CD1c-positive myeloid dendritic cell (primary cell): ENCODE measurements around the gene PLEKHG3.
"Not testable (repeated sequence)": the region's sequence is repeated elsewhere in the genome, so short reads cannot be mapped to it uniquely, and the experiment has no call there.

ENCODE experiments used
- DNase-seq: peaks from one replicate; pipeline ENCODE4 v3.0.0-alpha.2; 2016; ENCODE audit errors: extremely low spot score

PLEKHG3 gene

DNA sequence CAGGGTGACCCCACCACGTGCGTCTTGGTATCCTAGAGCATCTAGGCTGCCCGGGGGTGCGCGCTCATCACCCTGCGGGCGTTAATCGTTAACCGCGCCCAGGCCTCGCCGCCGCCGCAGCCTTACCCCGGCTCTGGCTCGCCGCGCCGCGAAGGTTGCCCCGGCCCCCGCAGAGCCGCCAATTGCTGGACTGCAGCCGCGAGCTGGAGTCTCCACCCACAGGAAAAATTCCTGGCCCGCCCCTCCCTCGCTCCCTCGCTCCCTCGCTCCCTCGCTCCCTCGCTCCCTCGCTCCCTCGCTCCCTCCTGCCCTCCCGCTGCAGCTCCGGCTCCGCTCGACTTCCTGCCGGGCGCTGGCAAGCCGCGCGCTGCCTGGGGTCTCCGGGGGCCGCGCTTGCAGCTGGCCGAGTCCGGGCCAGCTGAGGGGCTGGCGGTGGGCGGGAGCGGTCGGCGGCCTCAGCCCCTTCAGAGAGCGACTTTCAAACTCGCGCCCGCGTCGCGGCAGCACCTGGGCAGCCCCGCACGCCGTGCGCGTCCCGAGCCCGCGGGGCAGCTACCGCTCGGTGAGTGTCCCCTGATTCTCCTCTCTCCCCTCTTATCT lies at the start of gene PLEKHG3:
TSS of gene PLEKHG3 (plus strand) at position 282 of the 600 bp plus-strand sequence. CDS start 23,208 bp downstream, outside the sequence.
- DNase-seq: peak; percentile 21

GRCh38 chr14:64654901-64655300 lies 49.3 kb upstream of the PLEKHG3 start:
- peak; percentile 80 for DNase-seq

DNA sequence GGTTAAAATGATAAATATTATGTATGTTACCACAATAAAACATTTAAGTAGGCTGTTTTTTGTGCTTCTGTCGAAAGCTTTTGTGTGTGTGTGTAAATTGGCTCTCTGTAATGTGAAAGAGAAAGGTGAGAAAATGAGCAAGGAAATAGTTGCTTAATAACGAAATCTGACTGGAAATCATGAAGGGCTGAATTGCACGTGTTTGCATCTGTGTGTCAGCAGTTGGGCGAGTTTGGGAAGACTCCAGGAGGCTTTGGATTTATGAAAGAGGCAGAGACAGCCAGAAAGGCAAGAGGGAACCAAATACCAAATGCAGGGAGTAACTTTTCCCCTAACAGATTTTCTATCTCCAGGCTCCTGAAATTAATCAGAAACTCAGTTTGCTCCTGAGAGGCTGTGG lies 47.2 kb upstream of the PLEKHG3 start:
- no peak for DNase-seq

DNA sequence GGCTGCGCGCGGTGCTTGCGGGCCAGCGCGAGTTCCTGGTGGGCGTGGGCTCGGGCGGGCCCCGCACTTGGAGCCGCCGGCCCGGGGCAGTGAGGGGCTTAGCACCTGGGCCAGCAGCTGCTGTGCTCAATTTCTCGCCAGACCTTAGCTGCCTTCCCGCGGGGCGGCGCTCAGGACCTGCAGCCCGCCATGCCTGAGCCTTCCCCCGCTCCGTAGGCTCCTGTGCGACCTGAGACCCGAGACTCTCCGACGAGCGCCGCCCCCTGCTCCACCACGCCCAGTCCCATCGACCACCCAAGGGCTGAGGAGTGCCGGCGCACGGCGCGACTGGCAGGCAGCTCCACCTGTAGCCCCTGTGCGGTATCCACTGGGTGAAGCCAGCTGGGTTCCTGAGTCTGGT lies 46.0 kb upstream of the PLEKHG3 start:
- no peak for DNase-seq

GRCh38 chr14:64658700-64659264 lies 45.4 kb upstream of the PLEKHG3 start:
- DNase-seq: not testable (repeated sequence)

GRCh38 chr14:64659366-64659765 lies 44.9 kb upstream of the PLEKHG3 start:
- no peak for DNase-seq

DNA sequence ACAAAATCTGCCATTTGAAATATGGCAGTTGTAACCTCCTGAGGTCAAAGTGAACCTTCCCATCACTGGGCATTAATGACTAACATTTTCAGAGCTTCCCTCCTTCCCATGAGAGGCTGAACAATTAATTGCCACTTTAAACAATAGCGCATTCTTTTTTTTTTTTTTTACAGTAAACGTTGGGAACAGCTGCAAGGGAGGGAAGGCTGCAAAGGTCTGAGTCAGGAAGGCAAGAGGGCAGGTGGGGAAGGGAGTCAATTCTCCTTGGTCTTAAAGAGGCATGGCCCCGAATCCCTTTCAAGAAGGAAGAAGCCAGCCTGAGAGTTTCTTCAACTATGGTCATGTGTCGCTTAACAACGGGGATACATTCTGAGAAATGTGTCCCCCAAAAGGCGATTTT lies 41.0 kb upstream of the PLEKHG3 start:
- no peak for DNase-seq

GRCh38 chr14:64671591-64671990 lies 32.6 kb upstream of the PLEKHG3 start:
- peak; percentile 78 for DNase-seq

GRCh38 chr14:64673316-64673715 lies 30.9 kb upstream of the PLEKHG3 start:
- no peak for DNase-seq

GRCh38 chr14:64673748-64674147 lies 30.5 kb upstream of the PLEKHG3 start:
- DNase-seq: peak; percentile 63

- DNase-seq: no peak
Observed at GRCh38 chr14:64674829-64675228, 29.4 kb upstream of the PLEKHG3 start.

- DNase-seq: no peak
Observed at GRCh38 chr14:64675312-64675711, 28.9 kb upstream of the PLEKHG3 start.

DNA sequence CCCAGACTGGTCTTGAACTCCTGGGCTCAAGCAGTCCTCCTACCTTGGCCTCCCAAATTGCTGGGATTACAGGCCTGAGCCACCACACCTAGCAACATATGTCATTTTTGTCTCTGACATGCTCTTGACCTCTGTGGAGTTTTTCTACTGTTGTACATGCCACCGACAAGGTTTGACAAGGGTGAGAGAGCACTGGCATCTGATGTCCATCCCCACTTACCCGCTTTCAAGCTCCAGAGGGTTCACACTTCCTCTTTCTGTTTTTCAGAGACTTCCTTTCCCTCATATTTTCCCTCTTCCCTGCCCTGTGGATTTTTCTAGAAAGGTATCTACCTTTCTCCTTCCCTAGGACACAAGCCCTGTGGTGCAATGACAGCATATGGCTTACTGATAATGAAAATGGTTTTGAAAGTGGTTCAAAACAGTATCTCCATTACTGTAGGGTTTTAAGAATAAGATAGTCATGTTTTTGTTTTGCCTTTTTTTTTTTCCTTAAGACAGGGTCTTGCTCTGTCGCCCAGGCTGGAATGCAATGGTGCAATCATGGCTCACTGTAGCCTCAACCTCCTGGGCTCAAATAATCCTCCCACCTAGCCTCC lies 27.7 kb upstream of the PLEKHG3 start:
- no peak for DNase-seq

DNA sequence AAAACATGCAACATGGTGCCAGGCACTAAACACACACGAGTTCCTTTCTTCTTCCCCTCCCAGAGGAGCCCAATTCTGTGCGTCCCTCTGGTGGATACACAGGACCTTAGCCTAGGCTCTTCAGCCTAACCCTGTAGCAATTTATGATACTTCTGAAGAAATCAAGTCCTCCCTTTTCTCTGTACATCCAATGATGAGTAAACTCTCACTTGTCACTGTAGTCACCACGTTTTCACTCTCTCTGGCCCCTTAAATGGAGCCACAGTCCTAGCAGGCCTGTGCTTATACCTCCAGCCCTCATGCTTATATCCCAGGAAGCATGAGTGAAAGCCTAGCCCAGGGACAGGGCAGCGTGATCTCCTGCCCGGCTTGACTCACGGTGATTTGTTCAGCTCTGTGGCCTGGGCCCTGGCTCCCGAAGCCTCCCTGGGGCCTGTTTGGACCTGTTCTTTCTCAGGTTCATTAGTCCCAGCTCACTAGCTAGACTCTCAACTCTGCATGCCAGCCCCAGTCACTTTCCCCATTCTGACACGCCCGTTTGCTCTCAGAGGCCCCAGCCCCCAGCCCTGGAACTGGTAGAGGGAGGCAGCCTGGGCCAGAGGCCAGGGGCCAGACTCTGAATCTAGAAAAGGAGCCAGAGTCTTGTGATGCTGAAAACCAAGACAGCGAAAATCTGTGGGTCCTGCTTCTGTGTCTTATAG lies 24.1 kb upstream of the PLEKHG3 start:
- DNase-seq: no peak

DNA sequence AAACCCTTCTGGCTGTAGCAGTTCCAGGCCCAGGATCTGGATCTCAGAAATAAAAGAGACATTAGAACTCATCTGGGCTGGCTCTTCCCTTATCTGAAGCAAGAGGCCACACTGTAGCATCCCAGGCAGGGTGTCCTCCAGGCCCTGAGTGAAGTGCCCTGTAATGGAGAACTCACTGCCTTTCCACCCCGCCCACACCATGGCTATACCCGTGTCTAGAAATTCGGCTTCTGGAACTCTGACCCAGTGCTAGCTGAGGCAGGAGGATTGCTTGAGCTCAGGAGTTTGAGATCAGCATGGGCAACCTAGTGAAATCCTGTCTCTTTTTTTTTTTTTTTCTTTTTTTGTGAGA lies 23.5 kb upstream of the PLEKHG3 start:
- peak; percentile 62 for DNase-seq

DNA sequence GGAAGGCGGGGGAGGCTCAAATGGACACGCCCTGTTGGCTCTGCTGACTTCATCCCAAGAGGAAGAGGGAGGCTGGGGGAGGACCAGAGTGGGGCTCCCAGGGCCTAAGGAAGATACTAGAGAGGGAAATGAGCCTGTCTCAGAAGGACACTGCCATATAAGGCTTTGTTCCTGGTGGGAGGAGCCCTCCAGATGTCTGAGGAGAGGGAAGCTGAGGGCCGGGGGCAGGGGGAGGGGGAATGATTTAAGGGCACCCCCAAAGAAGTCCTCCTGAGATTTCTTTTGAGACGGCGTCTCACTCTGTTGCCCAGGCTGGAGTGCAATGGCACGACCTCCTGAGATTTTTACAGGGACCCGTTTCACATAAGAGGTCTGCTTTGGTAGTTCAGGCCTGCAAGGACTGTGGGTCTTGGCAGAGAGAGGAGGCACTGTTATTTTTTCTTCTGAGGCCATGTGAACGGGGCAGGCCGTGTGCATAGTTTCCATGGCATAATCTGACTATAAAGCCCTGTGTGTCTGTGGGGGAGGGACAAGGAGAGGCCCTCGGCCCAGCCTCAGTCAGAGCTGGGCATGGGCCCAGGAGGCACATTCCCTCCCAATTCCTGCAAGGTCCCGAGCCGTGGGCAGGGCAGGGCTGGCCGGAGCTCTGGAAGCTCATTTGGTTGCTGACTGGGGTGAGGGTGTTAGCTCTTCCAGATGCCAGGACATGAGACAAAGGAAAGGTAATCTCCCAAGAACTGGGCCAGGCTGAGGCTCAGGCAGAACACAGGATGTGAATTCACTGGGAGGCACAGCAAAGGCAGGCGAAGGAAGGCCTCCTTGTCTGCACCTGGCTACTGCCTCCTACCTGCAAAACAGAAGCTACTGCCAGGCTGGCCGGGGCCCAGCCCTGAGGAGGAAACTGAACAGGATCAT lies 22.2 kb upstream of the PLEKHG3 start:
- peak; percentile 76 for DNase-seq

- no peak for DNase-seq
Observed at GRCh38 chr14:64682843-64683242, 21.4 kb upstream of the PLEKHG3 start.

- DNase-seq: no peak
Observed at GRCh38 chr14:64683264-64683663, 21.0 kb upstream of the PLEKHG3 start.

GRCh38 chr14:64684091-64684490 lies 20.1 kb upstream of the PLEKHG3 start:
- DNase-seq: no peak

DNA sequence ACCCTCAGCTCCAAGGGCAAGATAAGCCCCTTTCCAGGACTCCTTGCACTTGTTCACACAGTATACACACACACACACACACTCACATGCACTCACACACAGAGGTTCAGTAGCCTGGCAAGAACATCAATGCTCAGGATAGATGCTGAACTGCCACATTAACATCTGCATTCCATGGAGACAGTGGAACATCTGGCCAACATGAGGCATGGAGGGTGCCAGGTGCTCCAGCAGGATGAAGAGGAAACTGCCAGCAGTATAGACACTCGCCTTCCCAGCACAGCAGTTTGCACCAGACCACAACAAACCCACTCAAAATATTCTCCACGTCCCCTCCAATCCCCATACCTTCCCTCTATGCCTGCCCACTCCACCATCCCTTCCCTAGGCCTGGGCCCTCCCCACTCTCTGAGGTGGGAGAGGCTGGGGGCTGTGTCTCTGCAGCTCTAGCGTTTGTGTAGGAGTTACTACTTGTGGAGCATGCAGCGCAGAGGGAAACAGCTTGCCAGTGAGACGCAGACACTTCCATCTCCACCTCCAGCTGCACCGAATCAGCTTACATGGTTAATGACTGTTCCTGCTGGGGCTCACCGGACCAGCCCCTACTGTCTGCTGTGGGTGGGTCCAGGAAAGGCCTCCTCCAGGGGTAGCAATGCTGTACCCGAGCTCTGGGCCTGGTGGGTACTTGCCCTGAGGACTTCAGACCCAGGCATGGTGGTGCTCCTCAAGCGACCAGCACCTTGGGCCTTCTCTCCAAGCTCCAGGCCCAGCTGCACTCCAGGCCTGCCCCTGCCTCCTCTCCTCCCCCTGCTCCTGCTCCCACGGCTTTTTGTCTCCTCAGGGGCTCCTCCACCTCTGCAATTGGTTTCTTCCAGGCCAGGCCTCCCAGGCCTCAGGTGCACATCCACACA lies 18.6 kb upstream of the PLEKHG3 start:
- no peak for DNase-seq

GRCh38 chr14:64686282-64686615 lies 18.0 kb upstream of the PLEKHG3 start:
- no peak for DNase-seq
